Kasumi-1 (cell line): ENCODE data around the gene CLPTM1L.

Source experiments
- DNase-seq, 2 experiments: peaks; one replicate each; lab custom pipeline; 2025; lab: John Stamatoyannopoulos, UW

Gene CLPTM1L

DNA sequence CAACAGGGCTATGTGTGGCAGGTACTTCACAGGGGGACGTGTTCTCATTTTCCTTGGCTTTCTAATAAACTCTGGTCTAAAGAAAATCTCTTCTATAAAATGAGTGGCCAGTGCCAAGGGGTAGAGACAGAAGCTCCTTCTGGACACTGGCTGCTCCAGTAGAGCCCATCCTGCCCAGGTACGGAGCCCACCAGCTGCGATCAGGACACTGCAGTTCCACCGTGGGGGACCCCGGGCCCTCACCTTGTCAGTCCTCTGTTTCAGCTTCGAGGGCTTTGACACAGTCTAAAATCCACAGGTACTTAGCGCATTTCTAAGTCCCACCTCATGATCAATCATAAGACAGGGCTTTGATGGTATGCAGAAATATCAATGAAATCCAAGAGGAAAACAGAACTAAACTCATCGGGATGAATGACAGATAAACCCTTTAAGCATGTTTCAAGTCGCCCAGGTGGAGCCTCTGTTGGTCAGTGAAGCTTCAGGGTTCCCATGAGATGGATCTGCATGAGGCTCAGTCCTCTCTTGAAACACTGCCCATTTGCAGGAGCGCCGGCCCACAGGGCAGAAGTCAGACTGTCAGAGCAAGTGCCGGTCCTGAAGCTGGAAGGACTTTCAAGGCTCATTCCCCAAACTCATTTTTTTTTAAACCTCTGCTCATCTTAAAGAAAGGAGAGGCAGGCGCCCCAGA lies 29.7 kb downstream of the CLPTM1L start:
- no peak for DNase-seq

DNA sequence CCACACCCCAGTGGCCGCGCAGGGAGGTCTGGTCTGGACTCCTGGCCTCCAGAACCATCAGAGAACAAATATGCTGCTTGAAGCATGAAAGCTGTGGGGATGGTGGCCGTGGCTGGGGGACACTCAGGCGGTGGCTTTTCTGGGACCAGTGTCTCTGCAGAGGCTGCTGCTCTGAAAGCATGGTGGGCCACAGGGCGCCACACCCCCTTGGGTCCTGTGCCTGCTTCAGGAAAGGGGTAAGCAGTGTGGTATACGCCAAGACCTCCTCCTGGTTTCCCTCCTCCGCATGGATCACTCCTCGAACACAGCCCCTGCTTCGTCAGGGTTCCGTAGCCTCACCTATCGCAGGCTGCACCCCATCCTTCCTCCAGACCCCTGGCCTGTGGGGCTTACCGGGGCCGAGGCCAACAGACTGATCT lies 30.3 kb downstream of the CLPTM1L start:
- no peak for DNase-seq

DNA sequence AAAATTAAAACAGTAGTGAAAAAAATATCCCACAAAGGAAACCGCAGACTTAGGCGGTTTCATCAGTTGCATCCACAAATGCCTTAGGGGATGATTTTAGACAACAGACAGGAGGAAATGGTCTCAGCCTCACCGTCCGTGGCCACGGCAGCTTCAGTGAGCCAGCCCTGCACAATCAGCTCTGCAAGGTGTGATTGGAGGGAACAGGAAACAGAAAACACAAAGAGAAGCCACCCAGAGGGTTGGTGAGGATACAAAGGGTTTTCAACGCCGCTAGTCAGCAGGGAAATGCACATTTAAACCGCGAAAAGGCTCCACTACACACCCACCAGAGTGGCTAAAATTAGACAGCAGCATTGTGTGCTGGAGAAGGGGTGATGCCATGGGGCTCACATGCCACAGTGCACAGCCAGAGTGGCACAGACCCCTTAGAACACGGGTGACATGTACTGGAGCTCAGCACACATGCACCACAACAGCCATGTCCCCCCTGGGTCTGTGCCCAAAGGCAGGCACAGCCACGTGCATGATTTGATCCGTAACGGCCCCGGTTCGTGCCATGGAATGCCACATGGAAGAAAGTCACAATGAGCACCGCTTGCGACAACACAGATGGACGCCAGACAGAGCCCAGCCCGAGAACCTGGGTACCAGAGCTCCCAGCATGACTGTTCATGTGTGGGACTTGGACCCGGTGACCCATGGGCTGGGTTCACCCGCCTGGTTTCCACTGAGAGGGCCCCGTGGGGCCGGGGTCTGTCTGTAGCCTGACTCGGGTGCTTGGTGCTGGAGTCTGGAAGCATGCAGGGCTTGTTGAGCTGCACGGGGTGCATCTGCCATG lies 31.7 kb downstream of the CLPTM1L start:
- DNase-seq = peak; percentile 70 to 72

DNA sequence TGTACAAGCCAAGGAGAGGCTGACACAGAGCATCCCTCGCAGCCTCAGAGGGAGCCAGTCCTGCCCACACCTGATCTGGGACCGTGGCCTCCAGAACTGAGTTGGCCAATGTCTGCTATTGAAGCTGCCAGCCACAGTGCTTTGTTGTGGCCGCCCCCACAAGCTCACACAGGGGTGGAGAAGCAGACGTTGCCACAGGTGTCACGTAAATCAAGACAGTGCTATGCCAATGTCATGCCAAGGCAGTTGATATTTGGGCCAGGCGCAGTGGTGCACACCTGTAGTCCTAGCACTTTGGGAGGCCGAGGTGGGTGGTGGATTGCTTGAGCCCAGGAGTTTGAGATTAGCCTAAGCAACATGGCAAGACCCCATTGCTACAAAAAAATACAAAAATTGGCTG lies 32.7 kb downstream of the CLPTM1L start:
- DNase-seq = no peak

DNA sequence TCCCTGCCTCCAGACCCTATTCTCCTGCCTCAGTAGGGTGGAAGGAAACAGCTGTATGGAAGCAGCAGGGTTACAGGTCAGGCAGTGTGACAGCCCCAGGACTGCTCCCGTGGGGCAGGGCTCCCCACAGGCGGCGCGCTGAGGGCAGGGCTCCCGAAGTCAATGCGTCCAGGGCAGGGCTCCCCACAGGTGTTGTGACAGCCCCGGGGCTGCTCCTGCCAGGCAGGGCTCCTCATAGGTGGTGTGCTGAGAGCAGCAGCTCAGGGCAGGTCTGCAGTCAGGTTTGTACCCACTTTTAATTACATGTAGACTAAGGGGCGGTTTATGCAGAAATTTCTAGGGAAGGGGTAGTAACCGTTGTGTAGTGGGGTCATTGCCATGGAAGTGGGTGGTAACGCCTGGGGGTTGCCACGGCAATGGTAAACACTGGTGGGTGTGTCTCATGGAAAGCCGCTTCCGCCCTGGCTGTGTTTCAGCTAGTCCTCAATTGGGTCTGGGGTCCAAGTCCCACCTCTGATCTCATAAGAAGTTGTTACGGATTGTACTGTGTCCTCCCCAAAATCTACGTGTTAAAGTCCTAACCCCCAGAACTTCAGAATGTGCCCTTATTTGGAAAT lies 33.4 kb downstream of the CLPTM1L start:
- DNase-seq = no peak

DNA sequence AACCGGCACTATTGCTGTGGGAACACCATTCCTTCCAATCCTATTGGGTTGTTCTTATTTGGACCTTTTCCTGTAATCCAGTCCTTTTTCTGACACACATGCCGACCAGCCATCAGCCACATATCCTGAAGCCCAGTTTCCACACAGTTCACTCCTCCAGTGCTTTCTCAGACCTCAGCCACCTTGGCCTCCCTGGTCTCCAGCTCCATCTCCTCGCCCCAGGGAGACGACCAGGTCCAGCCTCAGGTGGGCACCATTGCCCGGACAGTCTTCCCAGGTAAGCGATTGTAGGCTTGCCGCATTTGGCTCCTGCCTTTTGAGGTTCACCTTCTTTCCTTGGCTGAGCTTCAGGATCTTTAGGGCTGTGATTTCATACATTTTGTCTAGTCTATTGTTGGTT lies 34.8 kb downstream of the CLPTM1L start:
- no peak for DNase-seq

DNA sequence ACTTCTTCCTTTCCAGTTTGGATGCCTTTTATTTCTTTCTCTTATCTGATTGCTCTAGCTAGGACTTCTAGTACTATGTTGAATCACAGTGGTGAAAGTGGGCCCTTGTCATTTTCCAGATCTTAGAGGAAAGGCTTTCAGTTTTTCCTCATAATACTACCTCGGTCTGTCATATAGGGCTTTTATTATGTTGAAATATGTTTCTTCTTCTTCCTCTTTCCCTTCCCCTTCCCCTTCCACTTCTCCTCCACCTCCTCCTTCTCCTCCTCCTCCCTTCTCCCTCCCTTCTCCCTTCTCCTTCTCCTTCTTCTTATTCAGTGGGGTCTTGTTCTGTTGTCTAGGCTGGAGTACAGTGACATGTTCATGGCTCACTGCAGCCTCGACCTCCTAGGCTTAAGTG lies 40.9 kb downstream of the CLPTM1L start:
- DNase-seq = no peak

DNA sequence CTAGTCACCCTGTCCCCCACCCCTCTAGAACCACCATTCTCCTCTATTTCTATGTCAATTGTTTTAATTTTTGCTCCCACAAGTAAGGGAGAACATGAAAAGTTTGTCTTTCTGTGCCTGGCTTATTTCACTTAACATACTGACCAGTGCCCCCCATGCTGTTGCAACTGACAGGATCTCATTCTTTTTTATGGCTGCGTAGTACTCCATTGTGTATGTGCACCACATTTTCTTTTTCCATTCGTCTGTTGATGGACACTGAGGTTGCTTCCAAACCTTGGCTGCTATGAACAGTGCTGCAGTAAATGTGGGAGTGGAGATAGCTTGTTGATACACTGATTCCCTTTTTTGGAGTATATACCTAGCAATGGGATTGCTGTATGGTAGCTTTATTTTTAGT lies 42.6 kb downstream of the CLPTM1L start:
- DNase-seq = no peak

DNA sequence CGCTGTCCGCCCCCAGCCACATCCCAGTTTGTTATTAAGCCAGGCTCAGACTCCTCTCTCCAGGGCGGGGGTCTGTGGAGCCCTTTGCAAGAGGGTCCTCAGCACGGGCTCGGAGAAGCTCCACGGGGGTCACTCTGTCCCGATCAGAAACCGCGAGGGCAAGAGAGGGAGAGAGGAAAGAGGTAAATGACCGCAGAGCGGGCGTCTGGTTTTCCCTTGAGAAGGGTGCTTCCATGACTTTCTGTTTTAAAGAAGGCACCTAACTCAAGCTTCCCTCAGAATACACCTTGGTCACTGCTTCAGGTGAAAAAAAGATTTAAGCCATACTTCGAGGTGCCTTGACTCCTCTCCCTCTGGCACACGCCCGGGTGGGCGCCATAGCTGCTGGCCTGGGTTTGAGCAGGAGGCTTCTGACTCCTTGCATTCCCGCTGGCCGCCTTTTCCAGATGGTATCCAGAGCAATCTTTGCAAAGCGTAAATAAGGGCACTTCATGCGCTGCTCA lies 44.3 kb downstream of the CLPTM1L start:
- no peak for DNase-seq

DNA sequence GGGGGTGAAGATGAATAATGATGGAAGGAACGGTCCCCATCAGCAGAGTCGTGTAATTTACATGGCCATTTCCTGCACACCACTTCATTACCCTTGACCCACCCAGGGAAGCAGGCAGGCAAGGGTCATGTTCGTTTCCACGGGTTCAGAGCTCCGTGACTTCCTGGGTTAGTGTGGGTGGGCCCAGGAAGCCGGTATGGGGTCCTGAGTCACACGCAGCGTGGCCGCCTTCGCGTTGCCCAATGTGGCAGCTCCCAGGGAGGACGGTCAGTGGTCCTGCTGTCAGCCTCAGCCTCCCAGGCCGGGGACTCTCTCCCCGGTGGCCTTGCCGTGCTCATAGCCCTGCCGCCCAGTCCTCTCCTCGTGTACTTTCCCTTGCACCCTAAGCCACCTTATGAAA lies 44.9 kb downstream of the CLPTM1L start:
- DNase-seq = no peak

DNA sequence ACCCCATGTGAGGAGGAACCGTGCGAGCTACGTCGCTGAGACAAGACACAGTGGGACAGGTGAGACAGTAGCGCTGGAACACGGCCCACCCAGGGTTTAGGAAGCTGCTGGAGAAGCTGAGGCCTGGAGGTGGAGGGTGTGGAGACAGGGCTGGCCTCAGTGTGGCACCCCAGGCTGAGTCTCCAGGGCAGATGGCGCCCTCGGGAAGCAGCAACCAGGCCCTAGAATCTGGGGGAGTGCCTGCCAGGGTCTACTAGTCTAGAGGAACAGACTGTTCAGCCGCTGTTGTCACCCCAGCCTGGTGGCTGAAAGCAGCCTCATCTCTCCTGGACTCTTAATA lies 45.4 kb downstream of the CLPTM1L start:
- DNase-seq = no peak

DNA sequence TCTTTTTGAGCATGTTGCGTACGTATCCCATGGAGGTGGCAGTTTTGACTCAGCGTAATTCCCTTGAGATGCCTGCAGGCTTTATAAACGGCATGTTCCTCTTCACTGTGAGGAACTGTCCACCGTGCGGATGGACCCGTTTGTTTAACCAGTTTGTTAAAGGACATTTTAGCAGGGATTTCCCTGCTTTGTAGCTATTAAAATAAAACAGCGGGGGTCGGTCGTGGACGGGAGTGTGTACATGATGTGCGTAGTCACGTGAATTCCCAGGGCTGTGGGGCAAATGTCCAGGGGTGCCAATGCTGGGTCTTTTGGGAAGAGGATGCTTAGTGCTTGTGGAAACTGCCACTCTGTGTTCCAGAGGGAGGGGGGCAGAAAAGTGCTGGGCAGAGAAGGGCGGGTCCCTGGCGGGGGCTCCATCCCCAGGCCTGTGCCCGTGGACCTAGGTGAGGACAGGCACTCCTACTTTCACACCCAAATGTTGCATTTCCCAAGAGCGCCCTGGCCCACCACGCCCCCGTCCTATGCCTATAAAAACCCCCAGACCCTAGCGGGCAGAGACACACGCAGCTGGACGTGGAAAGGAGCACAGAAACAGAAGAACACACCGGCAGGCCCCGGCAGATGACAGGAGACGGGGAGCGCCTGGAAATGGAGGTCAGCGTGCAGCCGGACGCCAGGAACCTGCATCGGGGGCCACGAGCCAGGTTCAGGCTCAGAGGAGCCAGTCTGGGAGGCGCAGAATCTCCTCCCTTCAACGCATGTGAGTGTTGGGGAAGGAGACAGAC lies 46.0 kb downstream of the CLPTM1L start:
- no peak for DNase-seq

DNA sequence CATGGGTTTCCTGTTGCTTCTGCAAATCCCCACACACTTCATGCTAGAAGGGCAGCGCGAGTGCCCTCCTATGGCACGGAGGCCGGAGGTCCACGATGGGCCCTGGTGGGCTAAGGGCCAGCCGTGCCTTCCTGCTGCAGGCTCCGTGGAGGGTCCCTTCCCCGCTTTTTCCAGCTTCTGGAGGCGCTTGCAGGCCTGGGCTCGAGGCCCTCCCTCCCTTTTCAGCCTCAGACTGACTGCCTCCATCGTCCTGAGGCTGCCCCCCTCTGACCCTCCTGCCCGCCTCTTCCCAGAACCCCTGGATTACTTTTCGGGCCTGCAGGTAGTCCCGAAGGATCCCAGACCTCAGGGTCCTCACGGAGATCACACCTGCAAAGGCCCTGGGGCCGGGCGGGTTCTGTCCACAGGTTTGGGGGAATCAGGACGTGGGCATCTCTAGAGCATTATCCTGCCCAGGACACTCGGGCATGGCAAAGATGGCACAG lies 46.8 kb downstream of the CLPTM1L start:
- no peak for DNase-seq

DNA sequence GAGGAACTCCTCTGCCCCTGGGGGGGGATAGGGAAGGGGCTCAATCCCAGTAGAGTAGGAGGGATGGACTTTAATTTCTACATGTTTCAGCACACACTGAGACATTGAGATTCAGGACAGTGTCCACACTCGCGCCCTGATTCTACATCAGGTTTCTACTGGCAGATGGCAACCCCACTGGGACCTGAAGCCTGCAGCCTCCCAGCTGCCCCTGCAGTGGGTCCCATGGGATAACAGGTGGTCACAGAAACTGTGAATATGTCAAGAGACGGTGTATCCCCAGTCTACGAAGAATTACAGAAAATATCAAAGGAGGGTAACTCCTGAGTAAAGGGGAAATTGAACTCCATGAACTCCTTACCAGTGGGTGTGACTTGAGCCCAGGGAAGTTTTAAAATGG lies 47.7 kb downstream of the CLPTM1L start:
- no peak for DNase-seq

DNA sequence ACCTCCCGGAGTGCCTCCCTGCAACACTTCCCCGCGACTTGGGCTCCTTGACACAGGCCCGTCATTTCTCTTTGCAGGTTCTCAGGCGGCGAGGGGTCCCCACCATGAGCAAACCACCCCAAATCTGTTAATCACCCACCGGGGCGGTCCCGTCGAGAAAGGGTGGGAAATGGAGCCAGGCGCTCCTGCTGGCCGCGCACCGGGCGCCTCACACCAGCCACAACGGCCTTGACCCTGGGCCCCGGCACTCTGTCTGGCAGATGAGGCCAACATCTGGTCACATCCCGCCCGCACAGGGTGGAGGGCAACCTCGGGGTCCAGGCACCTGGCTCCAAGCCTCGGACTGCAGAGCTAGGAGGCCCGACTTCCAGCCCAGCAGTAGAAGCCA lies 49.3 kb downstream of the CLPTM1L start:
- no peak for DNase-seq

DNA sequence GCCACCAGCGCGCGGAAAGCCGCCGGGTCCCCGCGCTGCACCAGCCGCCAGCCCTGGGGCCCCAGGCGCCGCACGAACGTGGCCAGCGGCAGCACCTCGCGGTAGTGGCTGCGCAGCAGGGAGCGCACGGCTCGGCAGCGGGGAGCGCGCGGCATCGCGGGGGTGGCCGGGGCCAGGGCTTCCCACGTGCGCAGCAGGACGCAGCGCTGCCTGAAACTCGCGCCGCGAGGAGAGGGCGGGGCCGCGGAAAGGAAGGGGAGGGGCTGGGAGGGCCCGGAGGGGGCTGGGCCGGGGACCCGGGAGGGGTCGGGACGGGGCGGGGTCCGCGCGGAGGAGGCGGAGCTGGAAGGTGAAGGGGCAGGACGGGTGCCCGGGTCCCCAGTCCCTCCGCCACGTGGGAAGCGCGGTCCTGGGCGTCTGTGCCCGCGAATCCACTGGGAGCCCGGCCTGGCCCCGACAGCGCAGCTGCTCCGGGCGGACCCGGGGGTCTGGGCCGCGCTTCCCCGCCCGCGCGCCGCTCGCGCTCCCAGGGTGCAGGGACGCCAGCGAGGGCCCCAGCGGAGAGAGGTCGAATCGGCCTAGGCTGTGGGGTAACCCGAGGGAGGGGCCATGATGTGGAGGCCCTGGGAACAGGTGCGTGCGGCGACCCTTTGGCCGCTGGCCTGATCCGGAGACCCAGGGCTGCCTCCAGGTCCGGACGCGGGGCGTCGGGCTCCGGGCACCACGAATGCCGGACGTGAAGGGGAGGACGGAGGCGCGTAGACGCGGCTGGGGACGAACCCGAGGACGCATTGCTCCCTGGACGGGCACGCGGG lies 49.9 kb downstream of the CLPTM1L start, which contains the start of gene TERT:
TSS of gene TERT (minus strand) at position 234 of the 815 bp plus-strand sequence. CDS start at position 155, 79 bp downstream.
- DNase-seq = peak; percentile 26 to 30

DNA sequence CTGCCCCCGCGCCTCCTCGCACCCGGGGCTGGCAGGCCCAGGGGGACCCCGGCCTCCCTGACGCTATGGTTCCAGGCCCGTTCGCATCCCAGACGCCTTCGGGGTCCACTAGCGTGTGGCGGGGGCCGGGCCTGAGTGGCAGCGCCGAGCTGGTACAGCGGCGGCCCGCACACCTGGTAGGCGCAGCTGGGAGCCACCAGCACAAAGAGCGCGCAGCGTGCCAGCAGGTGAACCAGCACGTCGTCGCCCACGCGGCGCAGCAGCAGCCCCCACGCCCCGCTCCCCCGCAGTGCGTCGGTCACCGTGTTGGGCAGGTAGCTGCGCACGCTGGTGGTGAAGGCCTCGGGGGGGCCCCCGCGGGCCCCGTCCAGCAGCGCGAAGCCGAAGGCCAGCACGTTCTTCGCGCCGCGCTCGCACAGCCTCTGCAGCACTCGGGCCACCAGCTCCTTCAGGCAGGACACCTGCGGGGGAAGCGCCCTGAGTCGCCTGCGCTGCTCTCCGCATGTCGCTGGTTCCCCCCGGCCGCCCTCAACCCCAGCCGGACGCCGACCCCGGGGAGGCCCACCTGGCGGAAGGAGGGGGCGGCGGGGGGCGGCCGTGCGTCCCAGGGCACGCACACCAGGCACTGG lies 50.6 kb downstream of the CLPTM1L start:
- DNase-seq = no peak

DNA sequence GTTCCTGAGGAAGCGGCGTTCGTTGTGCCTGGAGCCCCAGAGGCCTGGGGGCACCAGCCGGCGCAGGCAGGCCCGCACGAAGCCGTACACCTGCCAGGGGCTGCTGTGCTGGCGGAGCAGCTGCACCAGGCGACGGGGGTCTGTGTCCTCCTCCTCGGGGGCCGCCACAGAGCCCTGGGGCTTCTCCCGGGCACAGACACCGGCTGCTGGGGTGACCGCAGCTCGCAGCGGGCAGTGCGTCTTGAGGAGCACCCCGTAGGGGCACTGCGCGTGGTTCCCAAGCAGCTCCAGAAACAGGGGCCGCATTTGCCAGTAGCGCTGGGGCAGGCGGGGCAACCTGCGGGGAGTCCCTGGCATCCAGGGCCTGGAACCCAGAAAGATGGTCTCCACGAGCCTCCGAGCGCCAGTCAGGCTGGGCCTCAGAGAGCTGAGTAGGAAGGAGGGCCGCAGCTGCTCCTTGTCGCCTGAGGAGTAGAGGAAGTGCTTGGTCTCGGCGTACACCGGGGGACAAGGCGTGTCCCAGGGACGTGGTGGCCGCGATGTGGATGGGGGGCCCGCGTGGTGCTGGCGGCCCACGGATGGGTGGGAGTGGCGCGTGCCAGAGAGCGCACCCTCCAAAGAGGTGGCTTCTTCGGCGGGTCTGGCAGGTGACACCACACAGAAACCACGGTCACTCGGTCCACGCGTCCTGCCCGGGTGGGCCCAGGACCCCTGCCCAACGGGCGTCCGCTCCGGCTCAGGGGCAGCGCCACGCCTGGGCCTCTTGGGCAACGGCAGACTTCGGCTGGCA lies 51.3 kb downstream of the CLPTM1L start:
- no peak for DNase-seq

DNA sequence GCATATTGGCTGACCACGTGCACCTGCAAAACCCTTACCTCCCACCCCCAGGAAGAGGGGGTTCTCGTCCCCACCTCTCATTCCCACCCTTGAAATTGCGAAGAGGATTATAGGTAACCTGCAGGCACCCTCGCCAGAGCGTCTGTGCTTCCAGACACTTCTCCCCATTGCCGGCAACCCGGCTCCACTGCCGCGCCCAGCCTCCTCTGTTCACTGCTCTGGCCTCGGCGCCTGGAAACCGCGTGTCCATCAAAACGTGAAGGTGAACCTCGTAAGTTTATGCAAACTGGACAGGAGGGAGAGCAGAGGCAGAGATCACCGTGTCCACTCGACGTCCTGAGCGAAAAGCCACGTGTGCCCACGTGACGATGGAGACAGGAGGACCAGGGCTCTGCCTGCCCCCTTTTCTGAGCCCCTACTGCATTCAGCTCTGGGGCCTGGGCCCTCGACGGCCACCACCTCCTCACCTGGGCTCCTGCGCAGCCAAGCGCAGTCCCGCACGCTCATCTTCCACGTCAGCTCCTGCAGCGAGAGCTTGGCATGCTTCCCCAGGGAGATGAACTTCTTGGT lies 52.0 kb downstream of the CLPTM1L start:
- no peak for DNase-seq
